ENCODE data around the gene ADAMTS17.

Gene ADAMTS17

GRCh38 chr15:100334015-100334414 is 7.8 kb downstream of the ADAMTS17 start:
- Histone ChIP-seq H3K4me2 (ENCODE audit: low read length) (no peak overlapping the region), H2AK5ac (ENCODE audit: low read length) (no peak overlapping the region), H4K8ac (ENCODE audit: low read depth, low read length) (no peak overlapping the region), H3K79me1 (ENCODE audit: low read length) (no peaks in the 10 kb centered on the region), H2BK5ac (ENCODE audit: low read depth, low read length, poor library complexity) (no peak overlapping the region), H3K14ac (ENCODE audit: low read length) (no peak overlapping the region), H3K18ac (ENCODE audit: low read length) (no peak overlapping the region), H2BK120ac (ENCODE audit: insufficient read depth, low read length, poor library complexity) (no peak overlapping the region), H4K12ac (ENCODE audit: low read depth, low read length) (no peak overlapping the region), H2BK12ac (ENCODE audit: low read length) (no peak overlapping the region), H2AFZ (ENCODE audit: insufficient read depth, low read length, poor library complexity) (no peak overlapping the region), H3K4me3 (ENCODE audit: low read depth, low read length) (no peak overlapping the region), H3K9ac (ENCODE audit: low read length) (no peak overlapping the region), H3K9me3 (ENCODE audit: insufficient read depth, low read depth, low read length) (peaks cover 2% of the 10 kb centered on the region), H3K23ac (ENCODE audit: low read length) (no peak overlapping the region), H3K4me1 (ENCODE audit: control insufficient read depth in 1 of 2, insufficient read depth in 2 of 2, low read length in 2 of 2) (no peaks in the 10 kb centered on the region), H3K36me3 (ENCODE audit: control insufficient read depth in 1 of 2, insufficient read depth in 2 of 2, low read length in 2 of 2) (no peaks in the 10 kb centered on the region), H3K79me2 (ENCODE audit: control insufficient read depth, insufficient read depth, low read length, poor library complexity) (no peaks in the 10 kb centered on the region), H3K27ac (ENCODE audit: low read depth, low read length) (no peak overlapping the region), H3K27me3 (ENCODE audit: insufficient read depth, low read length) (no peaks in the 10 kb centered on the region), H3K4ac (ENCODE audit: low read depth, low read length) (no peak overlapping the region), H4K91ac (ENCODE audit: low read depth, low read length) (no peak overlapping the region)
- no CpG with 5 or more reads among the region's 8 CpGs for WGBS (ENCODE audit: extremely low coverage, insufficient coverage, insufficient read length)
- no peak for DNase-seq

GRCh38 chr15:100333236-100333635 is 8.5 kb downstream of the ADAMTS17 start:
- no peak overlapping the region for H3K4ac ChIP-seq (ENCODE audit: low read depth, low read length)
- no peak for DNase-seq
- no peak overlapping the region for H2AK5ac ChIP-seq (ENCODE audit: low read length)
- H4K8ac ChIP-seq (ENCODE audit: low read depth, low read length): no peak overlapping the region
- H3K27me3 ChIP-seq (ENCODE audit: insufficient read depth, low read length): no peaks in the 10 kb centered on the region
- H3K79me2 ChIP-seq (ENCODE audit: control insufficient read depth, insufficient read depth, low read length, poor library complexity): no peaks in the 10 kb centered on the region
- no peak overlapping the region for H2BK5ac ChIP-seq (ENCODE audit: low read depth, low read length, poor library complexity)
- no peaks in the 10 kb centered on the region for H3K79me1 ChIP-seq (ENCODE audit: low read length)
- peaks cover 2% of the 10 kb centered on the region for H3K9me3 ChIP-seq (ENCODE audit: insufficient read depth, low read depth, low read length)
- no peaks in the 10 kb centered on the region for H3K4me1 ChIP-seq (ENCODE audit: control insufficient read depth in 1 of 2, insufficient read depth in 2 of 2, low read length in 2 of 2)
- H3K18ac ChIP-seq (ENCODE audit: low read length): no peak overlapping the region
- WGBS (ENCODE audit: extremely low coverage, insufficient coverage, insufficient read length): no CpG with 5 or more reads among the region's 7 CpGs
- no peaks in the 10 kb centered on the region for H3K36me3 ChIP-seq (ENCODE audit: control insufficient read depth in 1 of 2, insufficient read depth in 2 of 2, low read length in 2 of 2)
- H2AFZ ChIP-seq (ENCODE audit: insufficient read depth, low read length, poor library complexity): no peak overlapping the region
- H3K14ac ChIP-seq (ENCODE audit: low read length): no peak overlapping the region
- no peak overlapping the region for H3K4me3 ChIP-seq (ENCODE audit: low read depth, low read length)
- no peak overlapping the region for H3K27ac ChIP-seq (ENCODE audit: low read depth, low read length)
- H4K91ac ChIP-seq (ENCODE audit: low read depth, low read length): no peak overlapping the region
- H3K9ac ChIP-seq (ENCODE audit: low read length): no peak overlapping the region
- H2BK120ac ChIP-seq (ENCODE audit: insufficient read depth, low read length, poor library complexity): no peak overlapping the region
- no peak overlapping the region for H2BK12ac ChIP-seq (ENCODE audit: low read length)
- H4K12ac ChIP-seq (ENCODE audit: low read depth, low read length): no peak overlapping the region
- no peak overlapping the region for H3K23ac ChIP-seq (ENCODE audit: low read length)
- H3K4me2 ChIP-seq (ENCODE audit: low read length): no peak overlapping the region

GRCh38 chr15:100332721-100333120 is 9.1 kb downstream of the ADAMTS17 start:
- Histone ChIP-seq H3K9me3 (ENCODE audit: insufficient read depth, low read depth, low read length) (peaks cover 2% of the 10 kb centered on the region), H3K23ac (ENCODE audit: low read length) (no peak overlapping the region), H3K14ac (ENCODE audit: low read length) (no peak overlapping the region), H4K12ac (ENCODE audit: low read depth, low read length) (no peak overlapping the region), H4K91ac (ENCODE audit: low read depth, low read length) (no peak overlapping the region), H3K4me2 (ENCODE audit: low read length) (no peak overlapping the region), H3K4me3 (ENCODE audit: low read depth, low read length) (no peak overlapping the region), H2BK12ac (ENCODE audit: low read length) (no peak overlapping the region), H3K36me3 (ENCODE audit: control insufficient read depth in 1 of 2, insufficient read depth in 2 of 2, low read length in 2 of 2) (no peaks in the 10 kb centered on the region), H3K27ac (ENCODE audit: low read depth, low read length) (no peak overlapping the region), H3K79me1 (ENCODE audit: low read length) (no peaks in the 10 kb centered on the region), H3K27me3 (ENCODE audit: insufficient read depth, low read length) (no peaks in the 10 kb centered on the region), H3K18ac (ENCODE audit: low read length) (no peak overlapping the region), H3K4ac (ENCODE audit: low read depth, low read length) (no peak overlapping the region), H2BK120ac (ENCODE audit: insufficient read depth, low read length, poor library complexity) (no peak overlapping the region), H2BK5ac (ENCODE audit: low read depth, low read length, poor library complexity) (no peak overlapping the region), H4K8ac (ENCODE audit: low read depth, low read length) (no peak overlapping the region), H3K9ac (ENCODE audit: low read length) (no peak overlapping the region), H2AFZ (ENCODE audit: insufficient read depth, low read length, poor library complexity) (no peak overlapping the region), H2AK5ac (ENCODE audit: low read length) (no peak overlapping the region), H3K4me1 (ENCODE audit: control insufficient read depth in 1 of 2, insufficient read depth in 2 of 2, low read length in 2 of 2) (no peaks in the 10 kb centered on the region), H3K79me2 (ENCODE audit: control insufficient read depth, insufficient read depth, low read length, poor library complexity) (no peaks in the 10 kb centered on the region)
- DNase-seq: no peak
- no CpG with 5 or more reads among the region's 6 CpGs for WGBS (ENCODE audit: extremely low coverage, insufficient coverage, insufficient read length)

GRCh38 chr15:100332231-100332630 is 9.5 kb downstream of the ADAMTS17 start:
- no CpG with 5 or more reads among the region's 13 CpGs for WGBS (ENCODE audit: extremely low coverage, insufficient coverage, insufficient read length)
- Histone ChIP-seq H3K23ac (ENCODE audit: low read length) (no peak overlapping the region), H3K36me3 (ENCODE audit: control insufficient read depth in 1 of 2, insufficient read depth in 2 of 2, low read length in 2 of 2) (no peaks in the 10 kb centered on the region)

More at GRCh38 chr15:100332231-100332630, 9.5 kb downstream of the ADAMTS17 start:
- Histone ChIP-seq H3K14ac (ENCODE audit: low read length) (no peak overlapping the region), H2AFZ (ENCODE audit: insufficient read depth, low read length, poor library complexity) (no peak overlapping the region), H3K4me3 (ENCODE audit: low read depth, low read length) (no peak overlapping the region), H3K9me3 (ENCODE audit: insufficient read depth, low read depth, low read length) (peaks cover 2% of the 10 kb centered on the region), H4K12ac (ENCODE audit: low read depth, low read length) (no peak overlapping the region), H3K9ac (ENCODE audit: low read length) (no peak overlapping the region), H4K91ac (ENCODE audit: low read depth, low read length) (no peak overlapping the region), H3K4ac (ENCODE audit: low read depth, low read length) (no peak overlapping the region), H2AK5ac (ENCODE audit: low read length) (no peak overlapping the region), H3K27me3 (ENCODE audit: insufficient read depth, low read length) (no peaks in the 10 kb centered on the region), H2BK12ac (ENCODE audit: low read length) (no peak overlapping the region), H3K18ac (ENCODE audit: low read length) (no peak overlapping the region), H3K4me1 (ENCODE audit: control insufficient read depth in 1 of 2, insufficient read depth in 2 of 2, low read length in 2 of 2) (no peaks in the 10 kb centered on the region), H3K79me1 (ENCODE audit: low read length) (no peaks in the 10 kb centered on the region), H3K4me2 (ENCODE audit: low read length) (no peak overlapping the region), H3K79me2 (ENCODE audit: control insufficient read depth, insufficient read depth, low read length, poor library complexity) (no peaks in the 10 kb centered on the region), H2BK120ac (ENCODE audit: insufficient read depth, low read length, poor library complexity) (no peak overlapping the region), H3K27ac (ENCODE audit: low read depth, low read length) (no peak overlapping the region), H2BK5ac (ENCODE audit: low read depth, low read length, poor library complexity) (no peak overlapping the region), H4K8ac (ENCODE audit: low read depth, low read length) (no peak overlapping the region)
- no peak for DNase-seq
